Measurements from ENCODE around the gene AKAP1. TPM values are rescaled to one million over a fixed set of nuclear protein-coding genes. Genes with fewer than 3 reads are reported as not detected.

AKAP1 gene
- polyA plus RNA-seq, 1 donor from 2014 or later: 38.7 TPM

- Histone ChIP-seq H3K79me2 (replicated peaks; ENCODE audit: insufficient read depth, low read length) (no peaks in the 10 kb centered on the region), H3K9me3 (ENCODE audit: low read length) (no peaks in the 10 kb centered on the region), H3K4me3 (ENCODE audit: low read length) (no peak overlapping the region), H3K9me2 (ENCODE audit: insufficient read depth, low read length) (no peaks in the 10 kb centered on the region), H3F3A (ENCODE audit: insufficient read depth, low read length, poor library complexity, severe bottlenecking) (no peaks in the 10 kb centered on the region), H3K4me2 (ENCODE audit: low read length) (no peak overlapping the region), H4K20me1 (ENCODE audit: insufficient read depth) (no peaks in the 10 kb centered on the region), H3K27ac (ENCODE audit: low read length) (no peak overlapping the region), H2AFZ (ENCODE audit: low read depth, low read length) (no peak overlapping the region), H3K36me3 (ENCODE audit: insufficient read depth, low read length) (no peaks in the 10 kb centered on the region), H3K9ac (ENCODE audit: low read length) (no peak overlapping the region), H3K27me3 (ENCODE audit: insufficient read depth, low read depth, low read length) (no peaks in the 10 kb centered on the region)
- TF ChIP-seq MXI1 (conservative IDR thresholded peaks at IDR 0.05; ENCODE audit: poor library complexity, severe bottlenecking): no peak
- TF ChIP-seq RAD21 (conservative IDR thresholded peaks at IDR 0.05): no peak
- no peak for TF ChIP-seq TAF1 (IDR thresholded peaks at IDR 0.05; ENCODE audit: low read depth)
- no peak for TF ChIP-seq REST (IDR thresholded peaks at IDR 0.05; ENCODE audit: borderline replicate concordance)
- TF ChIP-seq EZH2 (IDR thresholded peaks at IDR 0.05; ENCODE audit: borderline replicate concordance, insufficient read depth, low read length, poor library complexity, severe bottlenecking): no peak
- TF ChIP-seq EP300 (conservative IDR thresholded peaks at IDR 0.05; ENCODE audit: poor library complexity, severe bottlenecking): no peak
- no peak for TF ChIP-seq SMC3 (conservative IDR thresholded peaks at IDR 0.05; ENCODE audit: poor library complexity)
Observed at GRCh38 chr17:57142925-57143324, 57.9 kb downstream of the AKAP1 start.

- Histone ChIP-seq H3K36me3 (ENCODE audit: insufficient read depth, low read length) (no peaks in the 10 kb centered on the region), H3K4me2 (ENCODE audit: low read length) (no peak overlapping the region), H3K79me2 (replicated peaks; ENCODE audit: insufficient read depth, low read length) (no peaks in the 10 kb centered on the region), H2AFZ (ENCODE audit: low read depth, low read length) (no peak overlapping the region), H4K20me1 (ENCODE audit: insufficient read depth) (no peaks in the 10 kb centered on the region), H3K4me3 (ENCODE audit: low read length) (no peak overlapping the region), H3K27me3 (ENCODE audit: insufficient read depth, low read depth, low read length) (no peaks in the 10 kb centered on the region), H3K27ac (ENCODE audit: low read length) (no peak overlapping the region), H3K9me2 (ENCODE audit: insufficient read depth, low read length) (no peaks in the 10 kb centered on the region), H3F3A (ENCODE audit: insufficient read depth, low read length, poor library complexity, severe bottlenecking) (no peaks in the 10 kb centered on the region), H3K9me3 (ENCODE audit: low read length) (no peaks in the 10 kb centered on the region), H3K9ac (ENCODE audit: low read length) (no peak overlapping the region)
- TF ChIP-seq RAD21 (conservative IDR thresholded peaks at IDR 0.05) (no peak), POLR2AphosphoS5 (IDR thresholded peaks at IDR 0.05) (no peak), CTCF (IDR thresholded peaks at IDR 0.05; ENCODE audit: poor library complexity, severe bottlenecking) (no peak), EZH2 (IDR thresholded peaks at IDR 0.05; ENCODE audit: borderline replicate concordance, insufficient read depth, low read length, poor library complexity, severe bottlenecking) (no peak), TAF1 (IDR thresholded peaks at IDR 0.05; ENCODE audit: low read depth) (no peak), MXI1 (conservative IDR thresholded peaks at IDR 0.05; ENCODE audit: poor library complexity, severe bottlenecking) (no peak), EP300 (conservative IDR thresholded peaks at IDR 0.05; ENCODE audit: poor library complexity, severe bottlenecking) (no peak), SMC3 (conservative IDR thresholded peaks at IDR 0.05; ENCODE audit: poor library complexity) (no peak)
Observed at GRCh38 chr17:57143361-57143760, 58.3 kb downstream of the AKAP1 start.
